GM19468 (cell line): ENCODE data around the gene PDSS2.

Experiments
- ATAC-seq: cut with Tn5 transposase; IDR thresholded peaks from one replicate; pipeline ENCODE4 v1.9.1; 2021; ENCODE audit warnings: mild to moderate bottlenecking, moderate library complexity, moderate number of reproducible peaks; ENCODE audit not compliant: unreplicated experiment; ENCODE audit errors: extremely low read depth

The PDSS2 gene

GRCh38 chr6:107423474-107423990 is 35.8 kb downstream of the PDSS2 start:
- no peak for ATAC-seq

GRCh38 chr6:107421696-107422256 is 37.6 kb downstream of the PDSS2 start:
- no peak for ATAC-seq

- no peak for ATAC-seq
Measured at GRCh38 chr6:107419733-107420132, 39.6 kb downstream of the PDSS2 start.

- no peak for ATAC-seq
Measured at GRCh38 chr6:107418118-107418517, 41.2 kb downstream of the PDSS2 start.

GRCh38 chr6:107416145-107416544 is 43.2 kb downstream of the PDSS2 start:
- ATAC-seq: no peak

GRCh38 chr6:107413966-107414645 is 45.3 kb downstream of the PDSS2 start:
- ATAC-seq: no peak

- ATAC-seq: no peak
Measured at GRCh38 chr6:107411161-107411560, 48.2 kb downstream of the PDSS2 start.

GRCh38 chr6:107409942-107410341 is 49.4 kb downstream of the PDSS2 start:
- no peak for ATAC-seq

- ATAC-seq: no peak
Measured at GRCh38 chr6:107408714-107409113, 50.6 kb downstream of the PDSS2 start.

- no peak for ATAC-seq
Measured at GRCh38 chr6:107405002-107405401, 54.4 kb downstream of the PDSS2 start.

GRCh38 chr6:107402533-107402932 is 56.8 kb downstream of the PDSS2 start:
- no peak for ATAC-seq

GRCh38 chr6:107401573-107401972 is 57.8 kb downstream of the PDSS2 start:
- no peak for ATAC-seq

- ATAC-seq: no peak
Measured at GRCh38 chr6:107400616-107401147, 58.7 kb downstream of the PDSS2 start.

GRCh38 chr6:107399935-107400334 is 59.4 kb downstream of the PDSS2 start:
- ATAC-seq: no peak

- ATAC-seq: no peak
Measured at GRCh38 chr6:107398001-107398400, 61.4 kb downstream of the PDSS2 start.

GRCh38 chr6:107396211-107396610 is 63.2 kb downstream of the PDSS2 start:
- no peak for ATAC-seq

GRCh38 chr6:107392069-107392468 is 67.3 kb downstream of the PDSS2 start:
- ATAC-seq: no peak

- no peak for ATAC-seq
Measured at GRCh38 chr6:107390685-107391435, 68.5 kb downstream of the PDSS2 start.

- no peak for ATAC-seq
Measured at GRCh38 chr6:107390056-107390455, 69.3 kb downstream of the PDSS2 start.

- no peak for ATAC-seq
Measured at GRCh38 chr6:107386904-107387303, 72.5 kb downstream of the PDSS2 start.

- ATAC-seq: no peak
Measured at GRCh38 chr6:107386340-107386739, 73.0 kb downstream of the PDSS2 start.
